Spleen (tissue), 11 donors: Measurements from ENCODE around the gene COL23A1. TPM values are rescaled to one million over a fixed set of nuclear protein-coding genes. Genes with fewer than 3 reads are reported as not detected.

Experiments
- DNase-seq: peaks from one replicate; pipeline ENCODE4 v3.0.0-alpha.2; 2020
- H3K27ac ChIP-seq, 8 donors: fragments of 200-600 bp; sonication (generic) in 7 of 8; 1 replicate in 4 of 8; 2 replicates in 4 of 8; pipeline versions ENCODE4 v1.5.0 to v1.8.0; 2016 to 2021; ENCODE audit warnings: inconsistent platforms in 4 of 8, mild to moderate bottlenecking in 4 of 8, moderate library complexity in 1 of 8
- H3K27me3 ChIP-seq, 7 donors: fragments of 200-600 bp; sonication (generic) in 6 of 7; replicated peaks in 1 of 7; 1 replicate in 4 of 7; 2 replicates in 3 of 7; pipeline versions ENCODE4 v1.5.0 to v1.8.0; 2016 to 2021; ENCODE audit warnings: inconsistent platforms in 3 of 7, mild to moderate bottlenecking in 1 of 7
- H3K36me3 ChIP-seq, 6 donors: fragments of 200-600 bp; sonication (generic) in 5 of 6; 1 replicate in 4 of 6; 2 replicates in 2 of 6; pipeline versions ENCODE4 v1.5.0 to v1.8.0; 2016 to 2021; ENCODE audit warnings: inconsistent platforms in 2 of 6
- H3K4me1 ChIP-seq, 6 donors: fragments of 200-600 bp; sonication (generic) in 5 of 6; 1 replicate in 3 of 6; 2 replicates in 3 of 6; pipeline versions ENCODE4 v1.5.0 to v1.8.0; 2016 to 2021; ENCODE audit warnings: inconsistent platforms in 3 of 6
- H3K4me3 ChIP-seq, 8 donors: fragments of 200-600 bp; sonication (generic) in 7 of 8; 1 replicate in 4 of 8; 2 replicates in 4 of 8; pipeline versions ENCODE4 v1.5.0 to v1.8.0; 2016 to 2021; ENCODE audit warnings: inconsistent platforms in 4 of 8, mild to moderate bottlenecking in 4 of 8, moderate library complexity in 2 of 8
- H3K9me3 ChIP-seq, 8 donors: fragments of 200-600 bp; sonication (generic) in 7 of 8; 1 replicate in 4 of 8; 2 replicates in 4 of 8; pipeline versions ENCODE4 v1.5.0 to v1.8.0; 2016 to 2021; ENCODE audit warnings: inconsistent platforms in 4 of 8
- CTCF ChIP-seq, 11 experiments: fragments of 200-600 bp in 7 of 11; fragments of 450-650 bp in 4 of 11; sonication (generic) in 4 of 11; IDR thresholded peaks in 8 of 11; conservative IDR thresholded peaks in 3 of 11; 1 replicate in 7 of 11; 2 replicates in 4 of 11; pipeline versions ENCODE4 v1.4.0 to v1.8.0; 2016 to 2021; ENCODE audit warnings: antibody characterized with exemption in 11 of 11, inconsistent platforms in 4 of 11, mild to moderate bottlenecking in 1 of 11
- POLR2A ChIP-seq, 3 donors: fragments of 450-650 bp; IDR thresholded peaks; one replicate each; pipeline ENCODE4 v1.5.1; 2017; ENCODE audit warnings: antibody characterized with exemption in 3 of 3, mild to moderate bottlenecking in 1 of 3
- POLR2AphosphoS5 ChIP-seq, 3 donors: sonication (generic); formaldehyde crosslinking; IDR thresholded peaks; one replicate each; pipeline ENCODE4 v1.5.1; 2017; ENCODE audit warnings: antibody characterized with exemption in 3 of 3
- WGBS, 5 donors: extraction: QIAGEN DNeasy Blood & Tissue Kit in 3 of 5; methylation state at CpG; one replicate each; pipeline versions ENCODE4 v1.1.5 to v1.1.7; 2013 to 2018; 5-methylcytosine and 5-hydroxymethylcytosine counted together
- intact Hi-C: fragments of 100-400 bp; cut with DNase I; formaldehyde crosslinking; loops from one replicate; pipeline ENCODE4 v1.15.0; 2023; ENCODE audit warnings: low total_unique reads
- polyA plus RNA-seq, 3 donors: library from polyadenylated mRNA; stranded (reverse); fragments of 200-250 nt; gene quantifications; one replicate each; pipeline ENCODE4 v1.2.1, GENCODE V29; 2013
- total RNA-seq, 7 donors: library from RNA; depleted of rRNA in 3 of 7; stranded (reverse); fragments of >200 nt in 3 of 7; fragmentation: NEBNext Ultra II Directional in 4 of 7; extraction: Animal tissue kit (Norgen Biotek cat#: 25700) in 4 of 7; gene quantifications; one replicate each; pipeline versions ENCODE4 v1.1.0 to v1.2.1, GENCODE V29; 2016 to 2021
- donor health status: healthy with polysubstance abuse.
- donor health status: DM: no; HTN: no; CAD: no; lungs with moderate emphysema.
- donor health status: DM: no; HTN: no; CAD: no.
- donor health status: Bipolar disorder and iron deficiency.
- donor health status: healthy.
- donor health status: DM: no; HTN: no; CAD: no.
- donor health status: DM: yes; HTN: yes; CAD: no.

The COL23A1 gene
- total and polyA plus RNA-seq, 10 donors = 0.63 to 3.8 (median 1.9) TPM

- no peak overlapping the region for H3K27ac ChIP-seq
- 91 to 96% (median 93%) methylated on average over 9 of the region's 9 CpGs for WGBS, 5 donors
- TF ChIP-seq CTCF (IDR thresholded peaks at IDR 0.05 in 8 of 11, conservative IDR thresholded peaks at IDR 0.05 in 3 of 11) (no peak), POLR2AphosphoS5 (IDR thresholded peaks at IDR 0.05) (no peak), POLR2A (IDR thresholded peaks at IDR 0.05) (no peak)
- no peak overlapping the region for H3K4me3 ChIP-seq
- H3K36me3 ChIP-seq = no peaks in the 10 kb centered on the region
- no peak for DNase-seq
- intact Hi-C loops = no loop called here
- H3K4me1 ChIP-seq = peaks cover 0 to 12% (median 8%) of the 10 kb centered on the region in 6 donors
- no peaks in the 10 kb centered on the region for H3K27me3 ChIP-seq
- no peaks in the 10 kb centered on the region for H3K9me3 ChIP-seq
Measured at GRCh38 chr5:178340637-178341036, 249.6 kb downstream of the COL23A1 start.

GRCh38 chr5:178340187-178340586 is 250.0 kb downstream of the COL23A1 start:
- no peak overlapping the region for H3K27ac ChIP-seq
- TF ChIP-seq POLR2A (IDR thresholded peaks at IDR 0.05) = no peak
- no peak for TF ChIP-seq CTCF (IDR thresholded peaks at IDR 0.05 in 8 of 11, conservative IDR thresholded peaks at IDR 0.05 in 3 of 11)
- no peak for TF ChIP-seq POLR2AphosphoS5 (IDR thresholded peaks at IDR 0.05)
- peaks cover 0 to 12% (median 10%) of the 10 kb centered on the region in 6 donors for H3K4me1 ChIP-seq
- H3K27me3 ChIP-seq = no peaks in the 10 kb centered on the region
- no peak overlapping the region for H3K4me3 ChIP-seq
- H3K36me3 ChIP-seq = no peaks in the 10 kb centered on the region
- WGBS, 5 donors = 42 to 66% (median 63%) methylated on average over 7 of the region's 7 CpGs
- peak; percentile 54 for DNase-seq
- intact Hi-C loops = no loop called here
- H3K9me3 ChIP-seq = no peaks in the 10 kb centered on the region

- DNase-seq = no peak
Measured at GRCh38 chr5:178339272-178339671, 250.9 kb downstream of the COL23A1 start.

GRCh38 chr5:178338750-178339144 is 251.4 kb downstream of the COL23A1 start:
- Histone ChIP-seq H3K9me3 (no peaks in the 10 kb centered on the region), H3K27ac (no peak overlapping the region), H3K4me3 (no peak overlapping the region), H3K36me3 (no peaks in the 10 kb centered on the region), H3K4me1 (peaks cover 0 to 23% (median 10%) of the 10 kb centered on the region in 6 donors), H3K27me3 (no peaks in the 10 kb centered on the region)
- TF ChIP-seq CTCF (IDR thresholded peaks at IDR 0.05 in 8 of 11, conservative IDR thresholded peaks at IDR 0.05 in 3 of 11) = no peak
- TF ChIP-seq POLR2AphosphoS5 (IDR thresholded peaks at IDR 0.05) = no peak
- WGBS, 5 donors = 70 to 92% (median 86%) methylated on average over 2 of the region's 2 CpGs
- intact Hi-C loops = no loop called here
- DNase-seq = no peak

More at GRCh38 chr5:178339272-178339671, 250.9 kb downstream of the COL23A1 start:
- Histone ChIP-seq H3K9me3 (no peaks in the 10 kb centered on the region), H3K4me3 (no peak overlapping the region), H3K36me3 (no peaks in the 10 kb centered on the region), H3K27me3 (no peaks in the 10 kb centered on the region), H3K27ac (no peak overlapping the region), H3K4me1 (peaks cover 0 to 18% (median 10%) of the 10 kb centered on the region in 6 donors)
- intact Hi-C loops = no loop called here
- TF ChIP-seq POLR2A (IDR thresholded peaks at IDR 0.05) (no peak), CTCF (IDR thresholded peaks at IDR 0.05 in 8 of 11, conservative IDR thresholded peaks at IDR 0.05 in 3 of 11) (no peak), POLR2AphosphoS5 (IDR thresholded peaks at IDR 0.05) (no peak)
- 79 to 88% (median 85%) methylated on average over 4 of the region's 4 CpGs for WGBS, 5 donors
